HG02678 (cell line): ENCODE measurements around the gene IPO5.
A peak's percentile ranks its signal among the peaks of the same experiment; 100 is the strongest.
"Not testable (repeated sequence)": the region's sequence is repeated elsewhere in the genome, so short reads cannot be mapped to it uniquely, and the experiment has no call there.

Source experiments
- ATAC-seq: cut with Tn5 transposase; IDR thresholded peaks from one replicate; pipeline ENCODE4 v1.9.1; 2021; ENCODE audit warnings: mild to moderate bottlenecking, moderate library complexity; ENCODE audit not compliant: unreplicated experiment

IPO5 gene

GRCh38 chr13:97948041-97948440, 5.4 kb upstream of the IPO5 start:
- no peak for ATAC-seq

- not testable (repeated sequence) for ATAC-seq
These were observed 4.2 kb upstream of the IPO5 start for GRCh38 chr13:97949316-97949715.

- ATAC-seq, result no peak
These were observed 2.1 kb upstream of the IPO5 start for GRCh38 chr13:97951376-97951775.

- ATAC-seq, result peak; percentile 66
These were observed 644 bp upstream of the IPO5 start for GRCh38 chr13:97952831-97953230.

GRCh38 chr13:97961340-97961739, 7.9 kb downstream of the IPO5 start:
- ATAC-seq, result no peak

GRCh38 chr13:97962887-97963286, 9.4 kb downstream of the IPO5 start:
- ATAC-seq, result no peak

GRCh38 chr13:97967226-97967625, 13.8 kb downstream of the IPO5 start:
- ATAC-seq, result no peak

GRCh38 chr13:97967948-97968347, 14.5 kb downstream of the IPO5 start:
- no peak for ATAC-seq

GRCh38 chr13:97971519-97971918, 18.0 kb downstream of the IPO5 start:
- ATAC-seq, result no peak

GRCh38 chr13:97974773-97975172, 21.3 kb downstream of the IPO5 start:
- no peak for ATAC-seq

- no peak for ATAC-seq
These were observed 21.9 kb downstream of the IPO5 start for GRCh38 chr13:97975280-97975847.

GRCh38 chr13:97975848-97976609, 22.6 kb downstream of the IPO5 start:
- ATAC-seq, result peak; percentile 89

GRCh38 chr13:97976610-97977521, 23.4 kb downstream of the IPO5 start:
- ATAC-seq, result peak; percentile 31

GRCh38 chr13:97977982-97978381, 24.5 kb downstream of the IPO5 start:
- no peak for ATAC-seq

GRCh38 chr13:97978651-97979050, 25.2 kb downstream of the IPO5 start:
- ATAC-seq, result no peak

GRCh38 chr13:97979051-97979450, 25.6 kb downstream of the IPO5 start:
- ATAC-seq, result no peak

- ATAC-seq, result no peak
These were observed 26.1 kb downstream of the IPO5 start for GRCh38 chr13:97979556-97979955.

GRCh38 chr13:97982286-97982685, 28.8 kb downstream of the IPO5 start:
- no peak for ATAC-seq

GRCh38 chr13:97986835-97987234, 33.4 kb downstream of the IPO5 start:
- peak; percentile 76 for ATAC-seq

- ATAC-seq, result no peak
These were observed 46.2 kb downstream of the IPO5 start for GRCh38 chr13:97999653-98000052.

- ATAC-seq, result no peak
These were observed 50.6 kb downstream of the IPO5 start for GRCh38 chr13:98004107-98004506.

- ATAC-seq, result not testable (repeated sequence)
These were observed 51.5 kb downstream of the IPO5 start for GRCh38 chr13:98004997-98005396.
